Transverse colon (tissue), 4 donors: Measurements from ENCODE around the gene KCTD19.
A peak's percentile ranks its signal among the peaks of the same experiment; 100 is the strongest.

Experiments
- POLR2AphosphoS5 ChIP-seq, 3 donors: sonication (generic); formaldehyde crosslinking; IDR thresholded peaks; one replicate each; pipeline ENCODE4 v1.6.1; 2016; ENCODE audit warnings: antibody characterized with exemption in 3 of 3
- TF ChIP-seq, protein P1 (sequence below), 5 experiments: fragments of 200-600 bp in 3 of 5; fragments of 450-650 bp in 2 of 5; sonication (generic) in 3 of 5; IDR thresholded peaks; 1 replicate in 2 of 5; 2 replicates in 3 of 5; pipeline ENCODE4 v1.5.1; 2016 to 2017; ENCODE audit warnings: antibody characterized with exemption in 5 of 5, inconsistent platforms in 3 of 5, mild to moderate bottlenecking in 2 of 5, moderate library complexity in 1 of 5

DNA sequence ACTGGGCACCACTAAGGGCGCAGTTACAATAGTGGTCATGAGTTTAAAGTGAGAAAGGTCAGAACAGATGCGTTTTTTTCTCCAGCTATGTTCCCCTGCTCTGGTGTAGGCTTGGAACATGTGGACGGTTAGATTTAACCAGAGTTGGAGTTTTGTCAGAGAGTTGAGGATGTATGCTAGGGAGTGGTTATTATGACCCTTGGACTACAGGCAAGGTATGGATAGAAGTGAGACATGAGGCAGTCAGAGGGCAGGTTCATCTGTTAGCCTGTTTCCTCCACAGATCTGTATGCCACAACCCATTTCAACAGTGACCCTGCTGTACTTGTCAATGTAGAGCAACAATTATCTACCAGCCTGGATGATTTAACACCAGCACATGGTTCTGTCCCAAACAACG is 44.1 kb upstream of the KCTD19 start:
- TF ChIP-seq, protein P1, sequence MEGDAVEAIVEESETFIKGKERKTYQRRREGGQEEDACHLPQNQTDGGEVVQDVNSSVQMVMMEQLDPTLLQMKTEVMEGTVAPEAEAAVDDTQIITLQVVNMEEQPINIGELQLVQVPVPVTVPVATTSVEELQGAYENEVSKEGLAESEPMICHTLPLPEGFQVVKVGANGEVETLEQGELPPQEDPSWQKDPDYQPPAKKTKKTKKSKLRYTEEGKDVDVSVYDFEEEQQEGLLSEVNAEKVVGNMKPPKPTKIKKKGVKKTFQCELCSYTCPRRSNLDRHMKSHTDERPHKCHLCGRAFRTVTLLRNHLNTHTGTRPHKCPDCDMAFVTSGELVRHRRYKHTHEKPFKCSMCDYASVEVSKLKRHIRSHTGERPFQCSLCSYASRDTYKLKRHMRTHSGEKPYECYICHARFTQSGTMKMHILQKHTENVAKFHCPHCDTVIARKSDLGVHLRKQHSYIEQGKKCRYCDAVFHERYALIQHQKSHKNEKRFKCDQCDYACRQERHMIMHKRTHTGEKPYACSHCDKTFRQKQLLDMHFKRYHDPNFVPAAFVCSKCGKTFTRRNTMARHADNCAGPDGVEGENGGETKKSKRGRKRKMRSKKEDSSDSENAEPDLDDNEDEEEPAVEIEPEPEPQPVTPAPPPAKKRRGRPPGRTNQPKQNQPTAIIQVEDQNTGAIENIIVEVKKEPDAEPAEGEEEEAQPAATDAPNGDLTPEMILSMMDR (IDR thresholded peaks at IDR 0.05), result no peak
- peak in 1 of 3 donors; percentile 41 for TF ChIP-seq POLR2AphosphoS5 (IDR thresholded peaks at IDR 0.05)
